HG03159 (cell line): ENCODE data around the gene SRPX.

Experiments used
- ATAC-seq: cut with Tn5 transposase; IDR thresholded peaks from one replicate; pipeline ENCODE4 v1.9.1; 2021; ENCODE audit warnings: mild to moderate bottlenecking, moderate library complexity; ENCODE audit not compliant: unreplicated experiment

The SRPX gene

DNA sequence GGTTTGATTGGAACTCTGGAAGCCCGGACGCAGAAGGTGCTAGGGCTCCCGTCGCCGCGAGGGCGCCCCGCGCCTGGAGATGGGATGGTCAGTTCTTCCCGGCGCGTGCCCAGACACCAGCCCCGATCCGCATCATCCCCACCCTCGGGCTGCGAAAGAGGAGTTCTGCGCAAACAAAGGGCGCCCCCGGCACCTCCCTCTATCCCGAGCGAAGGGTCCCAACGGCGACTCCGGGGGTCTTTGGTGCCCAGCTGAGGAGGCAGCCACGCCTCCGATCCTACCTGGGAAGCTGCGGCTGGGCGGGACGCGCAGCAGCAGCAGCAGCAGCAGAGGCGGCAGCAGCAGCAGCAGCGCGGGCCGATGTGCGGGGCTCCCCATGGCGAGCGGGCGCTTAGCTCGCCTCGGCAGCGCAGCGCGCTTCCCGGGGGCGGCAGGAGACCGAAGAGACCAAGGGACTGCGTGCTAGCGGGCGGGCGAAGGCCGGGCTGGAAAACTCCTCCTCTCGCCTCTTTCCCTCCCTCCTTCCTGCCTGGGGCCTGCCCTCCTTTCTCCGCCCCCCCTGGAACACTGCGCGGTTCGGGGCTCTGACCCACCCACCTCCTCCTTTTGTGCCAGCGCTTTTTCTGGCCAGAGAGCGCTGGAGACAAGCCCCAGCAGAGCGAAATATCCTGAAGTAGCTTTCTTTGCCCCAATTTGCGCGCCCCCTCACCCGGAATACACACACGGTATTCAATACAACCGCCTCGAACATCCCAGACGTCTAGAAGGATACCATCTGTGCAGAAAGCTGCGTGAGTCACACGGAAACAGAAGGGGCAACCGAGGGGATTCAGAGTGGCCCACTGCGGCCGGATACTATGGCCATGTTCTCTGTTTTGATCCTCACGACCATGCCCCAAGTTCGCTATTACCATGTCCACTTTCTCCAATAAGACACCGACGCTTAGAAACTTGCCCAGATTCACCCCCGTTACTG is at the start of gene SRPX:
Gene SRPX (minus strand): TSS at position 457 of the 976 bp plus-strand sequence. CDS start 79 bp downstream, at position 378.
- ATAC-seq: no peak

DNA sequence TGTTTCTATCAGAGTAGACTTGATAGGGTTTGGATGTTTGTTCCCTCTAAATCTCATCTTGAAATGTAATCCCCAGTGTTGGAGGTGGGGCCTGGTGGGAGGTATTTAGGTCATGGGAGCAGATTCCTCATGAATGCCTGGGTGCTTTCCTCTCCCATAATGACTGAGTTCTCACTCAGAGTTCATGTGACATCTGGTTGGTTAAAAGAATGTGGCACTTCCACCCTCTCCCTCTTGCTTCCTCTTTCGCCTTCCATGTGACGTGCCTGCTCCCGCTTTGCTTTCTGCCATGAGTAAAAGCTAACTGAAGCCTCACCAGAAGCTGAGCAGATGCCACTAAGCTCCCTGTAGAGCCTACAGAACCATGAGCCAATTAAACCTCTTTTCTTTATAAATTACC is 47.3 kb upstream of the SRPX start:
- no peak for ATAC-seq

DNA sequence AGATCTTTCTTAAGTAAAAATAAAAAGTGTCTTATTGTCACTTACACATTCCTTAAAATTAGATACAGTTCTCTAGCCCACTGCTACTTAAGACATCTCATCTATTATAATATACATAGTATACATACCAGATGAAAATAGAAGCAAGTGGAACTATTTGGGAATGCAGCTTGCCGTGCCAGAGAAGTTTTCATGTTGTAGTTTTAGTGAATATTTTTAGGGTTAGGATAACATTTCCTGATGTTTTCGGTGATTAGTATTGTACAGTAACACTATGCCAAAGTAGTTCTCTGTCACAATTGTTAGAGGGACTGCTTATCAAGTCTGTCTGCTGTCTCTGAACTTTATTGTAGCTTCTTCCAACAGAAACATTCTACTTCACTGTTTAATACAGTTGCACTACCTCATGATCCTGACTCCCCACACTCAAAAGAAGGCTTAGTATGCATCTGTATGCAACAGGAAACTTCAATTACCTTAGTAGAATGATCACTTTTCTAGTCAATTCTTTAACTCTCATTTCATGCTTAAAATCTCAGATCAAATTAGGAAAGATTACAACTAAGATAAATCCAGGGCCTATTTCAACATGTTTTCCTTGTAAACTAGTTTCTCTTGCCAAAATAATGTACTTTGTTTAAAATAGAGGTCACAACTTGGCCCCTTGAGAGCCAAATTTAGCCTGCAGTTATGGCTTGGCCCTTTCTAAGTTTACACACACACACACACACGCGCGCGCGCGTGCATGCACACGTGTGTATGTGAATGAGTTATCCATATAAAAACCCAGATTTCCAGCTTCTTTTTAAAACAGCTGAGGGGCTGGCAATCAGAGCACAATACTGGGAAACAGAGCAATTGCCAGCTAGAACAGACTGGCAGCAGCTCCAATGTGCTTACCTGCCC is 42.3 kb upstream of the SRPX start:
- no peak for ATAC-seq

DNA sequence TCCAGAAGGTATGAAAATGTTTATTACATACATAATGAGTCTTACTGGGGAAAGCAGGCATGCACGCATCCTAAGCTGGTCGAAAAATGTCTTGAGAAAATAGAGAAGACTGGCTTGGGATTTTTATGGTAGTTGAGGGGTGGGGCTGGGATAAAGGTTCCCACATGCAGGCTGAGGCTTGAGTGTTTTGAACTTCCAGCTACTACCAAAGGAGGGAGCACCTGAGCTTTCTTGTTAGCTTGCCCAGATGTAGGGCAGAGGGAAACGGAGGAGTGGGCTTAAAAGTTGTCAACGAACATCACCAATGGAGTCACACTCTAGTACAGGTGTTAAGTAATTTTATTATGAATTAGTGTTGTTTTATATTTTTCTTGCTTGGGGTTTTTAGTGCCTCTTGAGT is 39.6 kb upstream of the SRPX start:
- ATAC-seq: peak; percentile 73

GRCh38 chrX:38256019-38256418 is 35.3 kb upstream of the SRPX start:
- ATAC-seq: no peak

- no peak for ATAC-seq
These were observed 29.3 kb upstream of the SRPX start for GRCh38 chrX:38249965-38250364.

DNA sequence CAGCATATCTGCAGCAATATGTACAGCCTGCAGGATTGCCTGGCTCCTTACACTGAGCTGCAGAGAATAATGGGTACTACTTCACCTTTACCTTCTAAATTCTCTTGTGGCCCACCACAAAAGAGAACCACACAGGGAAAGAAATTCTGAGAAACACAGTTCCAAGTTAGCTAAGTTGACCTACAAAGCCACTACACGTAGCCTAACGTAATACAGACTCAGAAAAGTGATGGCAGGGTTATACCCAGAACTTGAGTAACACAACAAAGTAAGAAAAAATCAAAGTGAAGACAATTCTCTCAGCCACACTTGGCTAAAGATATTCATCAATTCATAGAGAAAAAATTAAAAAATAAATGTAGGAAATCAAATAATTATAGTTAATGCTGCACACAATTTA is 26.4 kb upstream of the SRPX start:
- no peak for ATAC-seq

- ATAC-seq: no peak
These were observed 19.9 kb upstream of the SRPX start for GRCh38 chrX:38240541-38240940.

DNA sequence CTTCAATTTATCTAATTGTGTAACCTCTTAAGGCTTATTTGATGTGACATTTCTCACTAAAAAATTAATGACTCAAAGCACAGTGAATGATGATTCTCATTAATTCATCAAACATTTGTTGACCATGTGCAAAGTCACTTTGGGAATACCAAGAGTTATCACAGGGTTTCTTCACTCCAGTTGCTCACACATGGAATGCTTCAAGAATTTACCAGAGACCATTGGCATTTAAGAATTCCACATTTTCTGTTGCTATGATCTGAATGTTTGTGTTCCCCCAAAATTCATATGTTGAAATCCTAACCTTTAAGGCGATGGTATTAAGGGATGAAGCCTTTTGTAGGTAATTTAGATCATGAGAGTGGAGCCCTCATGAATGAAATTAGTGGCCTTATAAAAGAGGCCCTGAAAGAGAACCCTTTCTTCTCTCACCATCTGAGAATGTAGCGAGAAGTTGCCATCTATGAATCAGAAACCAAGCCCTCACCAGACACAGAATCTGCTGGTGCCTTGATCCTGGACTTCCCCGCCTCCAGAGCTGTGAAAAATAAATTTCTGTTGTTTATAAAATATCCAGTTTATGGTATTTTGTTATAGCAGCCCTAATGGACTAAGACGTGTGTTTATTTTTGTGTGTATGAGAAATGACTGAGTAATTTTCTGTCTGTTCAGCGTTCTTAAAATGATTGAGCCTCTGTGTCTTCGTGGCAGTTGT is 16.4 kb upstream of the SRPX start:
- no peak for ATAC-seq

- no peak for ATAC-seq
These were observed 13.4 kb upstream of the SRPX start for GRCh38 chrX:38233891-38234667.

DNA sequence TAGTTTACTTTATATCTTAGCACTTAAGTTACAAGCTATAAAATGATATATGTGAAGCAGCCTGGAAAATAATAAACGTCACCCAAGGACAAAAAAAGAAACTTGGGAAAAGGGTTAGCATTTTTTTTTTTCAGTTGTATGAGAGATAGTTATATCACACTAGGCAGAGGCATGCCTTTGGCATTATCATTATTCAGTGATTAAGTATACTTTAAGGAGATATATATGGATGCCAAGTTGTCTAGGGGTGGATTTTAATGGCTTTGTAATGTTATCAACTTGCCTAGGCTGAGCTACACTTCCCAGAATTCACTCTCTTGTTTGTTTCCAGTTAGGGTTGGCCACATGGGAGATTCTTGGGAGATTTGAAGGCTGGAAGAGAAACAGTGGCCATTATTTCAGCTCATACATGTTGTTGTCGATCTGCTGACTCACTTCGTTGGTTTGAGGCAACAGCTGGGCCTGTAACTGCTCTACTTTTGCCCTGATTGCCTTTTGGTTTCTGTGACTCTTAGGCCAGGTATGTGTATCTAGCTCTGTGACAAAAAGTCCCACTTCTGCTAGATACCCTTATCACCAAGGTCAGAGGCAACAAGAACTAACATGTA is 11.5 kb upstream of the SRPX start:
- ATAC-seq: no peak

- ATAC-seq: no peak
These were observed 4.4 kb upstream of the SRPX start for GRCh38 chrX:38225093-38225492.

- ATAC-seq: no peak
These were observed 3.5 kb upstream of the SRPX start for GRCh38 chrX:38224160-38224559.

GRCh38 chrX:38221391-38221929 is 789 bp upstream of the SRPX start:
- ATAC-seq: no peak

GRCh38 chrX:38220024-38220414 is 652 bp downstream of the SRPX start:
- peak; percentile 66 for ATAC-seq

DNA sequence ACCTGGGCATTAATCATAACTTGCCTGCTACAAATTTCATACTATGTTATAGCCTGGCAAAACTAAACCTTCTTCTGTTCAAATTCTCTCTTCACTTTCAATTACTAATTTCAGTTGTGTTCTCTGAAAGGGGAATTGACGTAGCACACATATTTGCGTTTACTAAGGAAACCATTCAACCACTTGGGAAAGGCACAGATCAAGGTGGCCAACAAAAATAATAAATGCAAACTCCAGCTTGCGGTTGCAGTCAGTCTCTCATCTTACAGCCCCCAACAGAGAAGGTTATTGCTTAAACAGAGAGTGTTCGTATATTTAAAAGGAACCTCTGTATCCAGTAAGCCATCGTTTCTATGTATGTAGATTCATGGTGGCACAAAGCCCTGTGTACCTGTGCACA is 4.0 kb downstream of the SRPX start:
- ATAC-seq: no peak

DNA sequence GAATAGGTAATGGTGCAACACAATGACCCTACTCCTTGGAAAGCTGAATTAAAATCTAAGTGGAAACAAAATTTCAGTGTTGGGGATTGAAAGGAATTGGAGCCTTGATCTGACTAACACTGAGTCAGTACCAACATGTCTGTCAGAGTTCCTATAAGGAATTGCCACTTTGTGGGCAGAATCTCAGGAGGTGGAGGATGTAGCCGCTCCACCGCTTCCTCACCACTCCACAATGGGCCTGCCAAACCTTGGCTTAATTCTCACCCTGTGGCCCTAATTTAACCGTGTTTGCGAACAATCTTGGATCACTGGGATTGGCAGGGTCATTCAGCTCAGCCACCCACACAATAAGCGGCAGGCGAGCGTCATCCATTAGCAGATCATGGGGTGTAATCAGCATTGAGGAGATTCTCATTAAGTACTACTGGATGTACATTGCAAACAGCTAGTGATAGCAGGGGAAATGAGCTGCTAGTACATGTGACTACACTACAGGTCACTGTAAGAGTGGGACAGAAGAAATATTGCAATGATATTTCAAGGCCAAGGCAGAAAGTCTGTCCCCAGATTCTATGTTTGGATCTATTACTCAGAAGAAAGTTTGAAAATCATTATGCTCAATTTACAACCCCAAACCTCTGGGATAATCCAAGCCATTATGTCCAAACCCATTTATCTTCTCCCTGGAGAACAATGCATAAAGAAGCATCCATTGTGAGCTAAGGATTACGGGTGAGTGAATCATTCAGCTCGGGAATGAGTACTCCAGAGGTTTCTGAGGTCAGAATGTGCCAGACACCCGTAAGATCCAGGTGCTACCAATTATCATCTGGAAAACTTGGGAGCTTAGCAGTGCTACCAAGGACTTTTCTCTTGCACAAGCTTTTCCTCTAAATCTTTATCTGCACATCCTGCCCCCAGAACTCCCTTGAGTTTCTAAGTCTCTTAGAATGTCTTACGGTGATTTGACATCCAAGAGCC is 5.8 kb downstream of the SRPX start:
- ATAC-seq: no peak

GRCh38 chrX:38214044-38214443 is 6.6 kb downstream of the SRPX start:
- ATAC-seq: no peak
